Tibial nerve (tissue), 4 donors: Measurements from ENCODE around the gene PLSCR2. TPM values are rescaled to one million over a fixed set of nuclear protein-coding genes. Genes with fewer than 3 reads are reported as not detected.

Experiments used
- DNase-seq, 2 donors: peaks; one replicate each; pipeline ENCODE4 v3.0.0-alpha.2; 2019; ENCODE audit warnings: low spot score in 2 of 2
- H3K27ac ChIP-seq, 4 donors: fragments of 200-600 bp; sonication (generic) in 3 of 4; one replicate each; pipeline ENCODE4 v1.5.1; 2017 to 2019; ENCODE audit warnings: mild to moderate bottlenecking in 1 of 4
- H3K27me3 ChIP-seq, 2 donors: fragments of 200-600 bp; sonication (generic) in 1 of 2; one replicate each; pipeline versions ENCODE4 v1.5.1 to v1.6.0; 2017 to 2019
- H3K36me3 ChIP-seq, 3 donors: fragments of 200-600 bp; sonication (generic); one replicate each; pipeline ENCODE4 v1.5.1; 2018 to 2019
- H3K4me1 ChIP-seq, 4 donors: fragments of 200-600 bp; sonication (generic) in 3 of 4; one replicate each; pipeline ENCODE4 v1.5.1; 2017 to 2019
- H3K4me3 ChIP-seq, 4 donors: fragments of 200-600 bp; sonication (generic) in 3 of 4; one replicate each; pipeline ENCODE4 v1.5.1; 2017 to 2019; ENCODE audit warnings: mild to moderate bottlenecking in 1 of 4, moderate library complexity in 1 of 4
- H3K9me3 ChIP-seq, 4 donors: fragments of 200-600 bp; sonication (generic) in 3 of 4; one replicate each; pipeline ENCODE4 v1.5.1; 2017 to 2019
- EP300 ChIP-seq, 2 donors: sonication (generic); formaldehyde crosslinking; IDR thresholded peaks; one replicate each; pipeline ENCODE4 v1.6.1; 2017; ENCODE audit warnings: antibody characterized with exemption in 2 of 2, mild to moderate bottlenecking in 1 of 2
- POLR2A ChIP-seq, 2 donors: fragments of 450-650 bp; IDR thresholded peaks; one replicate each; pipeline ENCODE4 v1.6.1; 2017; ENCODE audit warnings: antibody characterized with exemption in 2 of 2, mild to moderate bottlenecking in 2 of 2, moderate library complexity in 2 of 2
- whole genome bisulfite sequencing, 2 donors: methylation state at CpG; one replicate each; pipeline ENCODE4 v1.1.5; 2018; 5-methylcytosine and 5-hydroxymethylcytosine counted together
- total RNA-seq, 4 donors: library from RNA; depleted of rRNA; stranded (reverse); fragments of >200 nt; gene quantifications; one replicate each; pipeline ENCODE4 v1.1.0, GENCODE V29; 2016
- TF ChIP-seq, protein P1 (sequence below), 5 experiments: fragments of 200-600 bp in 3 of 5; fragments of 450-650 bp in 2 of 5; sonication (generic) in 3 of 5; IDR thresholded peaks; one replicate each; pipeline ENCODE4 v1.5.1; 2016 to 2019; ENCODE audit warnings: antibody characterized with exemption in 5 of 5, mild to moderate bottlenecking in 3 of 5, moderate library complexity in 2 of 5

PLSCR2 gene
- total RNA-seq, 4 donors from 2014 or later: not detected

DNA sequence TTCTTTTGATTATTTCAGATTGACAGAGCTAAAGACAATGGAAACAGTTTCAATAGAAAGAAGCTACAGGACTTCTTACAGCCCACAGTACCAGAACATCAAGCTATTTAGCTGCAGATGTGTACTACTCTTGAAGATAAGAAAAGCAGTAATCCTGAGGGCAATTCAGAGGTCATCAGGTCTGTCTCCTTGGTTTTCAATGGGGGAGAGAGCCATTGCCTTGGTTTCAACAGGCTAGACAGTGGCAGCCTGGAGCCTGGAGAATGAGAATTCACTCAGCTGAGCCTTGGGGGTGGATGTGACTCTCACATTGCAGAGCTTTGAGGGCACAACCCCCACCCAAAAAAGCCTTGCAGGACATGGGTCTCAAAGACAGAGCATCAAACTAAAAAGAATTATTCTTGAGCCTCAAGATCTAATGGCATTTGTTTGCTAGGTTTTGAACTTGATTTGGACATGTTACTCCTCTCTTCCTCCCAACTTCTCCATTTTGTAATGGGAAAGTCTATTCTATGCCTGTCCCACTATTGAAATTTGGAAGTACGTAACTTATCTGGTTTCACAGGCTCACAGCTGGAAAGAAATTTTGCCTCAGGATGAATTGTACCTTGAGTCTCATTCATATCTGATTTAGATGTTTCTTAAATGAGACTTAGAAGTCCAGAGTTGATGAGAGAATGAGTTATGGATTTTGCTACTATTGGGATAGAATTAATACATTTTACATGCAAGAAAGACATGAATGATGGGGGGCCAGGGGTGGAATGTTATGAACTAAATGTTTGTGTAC is 38.2 kb upstream of the PLSCR2 start:
- H3K9me3 ChIP-seq: no peaks in the 10 kb centered on the region
- 98 to 100% methylated on average over 1 of the region's 1 CpG for WGBS, 2 donors
- no peaks in the 10 kb centered on the region for H3K27me3 ChIP-seq
- peaks cover 0 to 31% (median 13%) of the 10 kb centered on the region in 4 donors for H3K4me1 ChIP-seq
- peak overlapping the region in 3 of 4 donors; percentile 19 to 76 (median 69) for H3K27ac ChIP-seq
- DNase-seq: no peak
- no peak overlapping the region for H3K4me3 ChIP-seq
- no peak for TF ChIP-seq EP300 (IDR thresholded peaks at IDR 0.05)
- no peak for TF ChIP-seq POLR2A (IDR thresholded peaks at IDR 0.05)
- TF ChIP-seq, protein P1, sequence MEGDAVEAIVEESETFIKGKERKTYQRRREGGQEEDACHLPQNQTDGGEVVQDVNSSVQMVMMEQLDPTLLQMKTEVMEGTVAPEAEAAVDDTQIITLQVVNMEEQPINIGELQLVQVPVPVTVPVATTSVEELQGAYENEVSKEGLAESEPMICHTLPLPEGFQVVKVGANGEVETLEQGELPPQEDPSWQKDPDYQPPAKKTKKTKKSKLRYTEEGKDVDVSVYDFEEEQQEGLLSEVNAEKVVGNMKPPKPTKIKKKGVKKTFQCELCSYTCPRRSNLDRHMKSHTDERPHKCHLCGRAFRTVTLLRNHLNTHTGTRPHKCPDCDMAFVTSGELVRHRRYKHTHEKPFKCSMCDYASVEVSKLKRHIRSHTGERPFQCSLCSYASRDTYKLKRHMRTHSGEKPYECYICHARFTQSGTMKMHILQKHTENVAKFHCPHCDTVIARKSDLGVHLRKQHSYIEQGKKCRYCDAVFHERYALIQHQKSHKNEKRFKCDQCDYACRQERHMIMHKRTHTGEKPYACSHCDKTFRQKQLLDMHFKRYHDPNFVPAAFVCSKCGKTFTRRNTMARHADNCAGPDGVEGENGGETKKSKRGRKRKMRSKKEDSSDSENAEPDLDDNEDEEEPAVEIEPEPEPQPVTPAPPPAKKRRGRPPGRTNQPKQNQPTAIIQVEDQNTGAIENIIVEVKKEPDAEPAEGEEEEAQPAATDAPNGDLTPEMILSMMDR (IDR thresholded peaks at IDR 0.05): no peak
- peaks cover 0 to 2% (median 0%) of the 10 kb centered on the region in 3 donors for H3K36me3 ChIP-seq

DNA sequence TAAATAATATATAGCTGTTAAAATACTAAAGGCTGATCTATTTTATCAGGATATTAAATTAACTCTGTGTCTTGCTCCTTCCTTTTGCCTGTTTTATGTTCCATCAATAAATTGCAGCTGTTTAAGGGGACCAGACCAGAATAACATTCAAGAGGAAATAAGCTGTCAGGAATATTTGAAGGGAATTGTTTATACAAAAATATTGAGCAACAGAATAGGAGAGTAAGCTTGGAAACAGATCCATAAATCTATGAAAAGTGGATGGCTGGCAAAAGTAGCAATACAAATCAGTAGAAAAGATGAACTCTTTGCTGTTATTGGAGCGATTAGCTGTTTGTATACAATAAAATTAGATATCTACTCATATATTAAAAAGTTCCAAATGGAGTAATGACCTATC is 36.2 kb upstream of the PLSCR2 start:
- Histone ChIP-seq H3K27ac (peak overlapping the region in 3 of 4 donors; percentile 22 to 77 (median 75)), H3K27me3 (no peaks in the 10 kb centered on the region), H3K4me1 (peaks cover 0 to 31% (median 13%) of the 10 kb centered on the region in 4 donors), H3K36me3 (no peaks in the 10 kb centered on the region), H3K4me3 (no peak overlapping the region), H3K9me3 (no peaks in the 10 kb centered on the region)
- DNase-seq: no peak
- no peak for TF ChIP-seq EP300 (IDR thresholded peaks at IDR 0.05)
- TF ChIP-seq POLR2A (IDR thresholded peaks at IDR 0.05): no peak
- WGBS, 2 donors: 95 to 98% methylated on average over 1 of the region's 1 CpG

DNA sequence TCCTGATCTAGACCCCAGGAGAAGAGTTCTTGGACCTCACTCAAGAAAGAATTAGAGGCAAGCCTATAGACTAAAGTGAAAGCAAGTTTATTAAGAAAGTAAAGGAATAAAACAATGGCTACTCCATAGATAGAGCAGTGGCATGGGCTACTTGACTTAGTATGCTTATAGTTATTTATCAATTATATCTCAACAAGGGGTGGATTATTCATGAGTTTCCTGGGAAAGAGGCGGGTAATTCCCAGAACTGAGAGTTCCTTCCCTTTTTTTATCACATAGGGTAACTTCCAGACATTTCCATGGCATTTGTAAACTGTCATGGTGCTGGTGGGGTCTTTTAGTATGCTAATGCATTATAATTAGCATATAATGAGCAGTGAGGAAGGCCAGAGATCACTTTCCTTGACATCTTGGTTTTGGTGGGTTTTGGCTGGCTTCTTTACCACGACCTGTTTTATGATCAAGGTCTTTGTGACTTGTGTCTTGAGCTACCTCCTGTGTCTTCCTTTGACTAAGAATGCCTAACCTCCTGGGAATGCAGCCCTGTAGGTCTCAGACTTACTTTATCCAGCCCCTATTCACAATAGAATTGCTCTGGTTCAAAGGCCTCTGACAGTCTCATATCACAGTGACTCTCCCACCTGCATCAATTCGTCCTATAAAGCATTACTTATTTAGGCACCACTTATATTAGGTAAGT is 35.3 kb upstream of the PLSCR2 start:
- peak overlapping the region in 1 of 4 donors; percentile 17 for H3K27ac ChIP-seq
- WGBS, 2 donors: 69 to 78% methylated on average over 3 of the region's 3 CpGs
- H3K4me3 ChIP-seq: no peak overlapping the region
- peaks cover 0 to 31% (median 13%) of the 10 kb centered on the region in 4 donors for H3K4me1 ChIP-seq
- no peak for TF ChIP-seq EP300 (IDR thresholded peaks at IDR 0.05)
- H3K27me3 ChIP-seq: no peaks in the 10 kb centered on the region
- no peaks in the 10 kb centered on the region for H3K9me3 ChIP-seq
- H3K36me3 ChIP-seq: no peaks in the 10 kb centered on the region
- no peak for DNase-seq

DNA sequence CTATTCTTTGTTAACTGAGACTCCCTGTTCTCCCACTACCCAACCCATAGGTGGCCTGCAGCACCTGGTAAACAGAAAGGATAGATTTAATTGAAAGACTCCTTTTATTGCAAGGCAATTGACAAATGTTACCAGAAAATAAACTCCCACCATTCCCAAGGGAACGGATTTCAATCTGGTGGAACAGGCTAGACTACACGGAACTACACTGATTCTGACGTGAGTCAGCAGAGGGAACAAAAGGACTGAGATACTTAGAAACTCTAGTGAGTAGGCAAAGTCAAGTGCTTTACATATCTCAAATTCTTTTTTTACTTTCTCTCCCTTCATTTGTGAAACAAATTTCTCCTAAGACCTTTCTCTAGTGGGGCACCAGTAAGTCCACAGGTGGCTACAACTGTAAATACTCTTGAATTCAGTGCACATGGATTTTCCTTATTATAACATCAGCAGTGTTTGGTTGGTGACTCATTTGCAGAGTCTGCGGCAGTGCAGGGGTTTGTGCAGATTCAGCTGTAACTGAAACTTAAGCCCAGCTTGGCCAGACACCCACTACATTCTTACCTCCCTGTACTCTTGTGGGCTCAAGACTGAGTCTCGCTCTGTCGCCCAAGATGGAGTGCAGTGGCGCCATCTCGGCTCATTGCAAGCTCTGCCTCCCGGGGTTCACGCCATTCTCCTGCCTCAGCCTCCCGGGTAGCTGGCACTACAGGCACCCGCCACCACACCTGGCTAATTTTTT is 34.3 kb upstream of the PLSCR2 start:
- H3K27ac ChIP-seq: no peak overlapping the region
- H3K4me1 ChIP-seq: peaks cover 0 to 31% (median 13%) of the 10 kb centered on the region in 4 donors
- H3K4me3 ChIP-seq: no peak overlapping the region
- WGBS, 2 donors: 89 to 95% methylated on average over 11 to 12 of the region's 12 CpGs
- H3K27me3 ChIP-seq: no peaks in the 10 kb centered on the region
- no peaks in the 10 kb centered on the region for H3K9me3 ChIP-seq
- H3K36me3 ChIP-seq: no peaks in the 10 kb centered on the region
- DNase-seq: no peak
- TF ChIP-seq POLR2A (IDR thresholded peaks at IDR 0.05) (no peak), EP300 (IDR thresholded peaks at IDR 0.05) (no peak)
- TF ChIP-seq, protein P1 (IDR thresholded peaks at IDR 0.05): no peak

DNA sequence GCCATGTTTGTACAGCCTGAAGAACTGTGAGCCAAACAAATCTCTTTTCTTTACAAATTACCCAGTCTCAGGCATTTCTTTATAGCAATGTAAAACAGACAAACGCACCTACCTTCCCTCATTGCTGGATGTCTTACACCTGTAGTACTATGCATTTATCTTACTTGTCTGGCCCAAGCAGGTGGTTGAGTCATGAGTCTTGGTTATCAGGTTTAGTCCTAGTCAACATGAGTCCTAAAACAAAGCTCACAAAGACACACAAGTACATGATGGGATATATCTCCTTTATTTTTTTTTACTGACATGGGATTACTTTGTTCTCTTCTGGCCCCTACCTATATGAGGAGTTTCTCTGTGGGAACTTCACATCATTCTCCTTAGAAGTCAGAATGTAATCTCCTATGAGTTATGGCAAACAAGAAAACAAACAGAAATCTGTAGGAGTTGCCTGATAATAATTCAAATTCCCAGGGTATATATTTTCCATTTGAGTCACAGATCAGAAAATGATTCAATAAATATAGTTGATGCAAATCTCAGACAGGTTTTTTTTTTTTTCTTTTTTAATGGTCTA is 33.6 kb upstream of the PLSCR2 start:
- peaks cover 0 to 31% (median 13%) of the 10 kb centered on the region in 4 donors for H3K4me1 ChIP-seq
- no peak overlapping the region for H3K27ac ChIP-seq
- WGBS, 2 donors: 88 to 94% methylated on average over 1 of the region's 1 CpG
- no peak overlapping the region for H3K4me3 ChIP-seq
- H3K36me3 ChIP-seq: no peaks in the 10 kb centered on the region
- H3K27me3 ChIP-seq: no peaks in the 10 kb centered on the region
- TF ChIP-seq EP300 (IDR thresholded peaks at IDR 0.05) (no peak), POLR2A (IDR thresholded peaks at IDR 0.05) (no peak)
- TF ChIP-seq, protein P1 (IDR thresholded peaks at IDR 0.05): no peak
- no peaks in the 10 kb centered on the region for H3K9me3 ChIP-seq
- DNase-seq: no peak
